AG09319 (cell line): ENCODE results near the gene KRT4.

Experiments used
- DNase-seq: peaks from one replicate; pipeline ENCODE4 v3.0.0-alpha.2; 2010; ENCODE audit warnings: low read depth; ENCODE audit errors: extremely low read depth
- CTCF ChIP-seq: IDR thresholded peaks from 2 replicates; pipeline ENCODE4 v1.5.1; 2011; ENCODE audit warnings: low read depth, mild to moderate bottlenecking, inconsistent platforms, low read length, moderate library complexity

Gene KRT4

GRCh38 chr12:52772188-52772587 is 41.7 kb downstream of the KRT4 start:
- no peak for DNase-seq
- TF ChIP-seq CTCF: no peak

DNA sequence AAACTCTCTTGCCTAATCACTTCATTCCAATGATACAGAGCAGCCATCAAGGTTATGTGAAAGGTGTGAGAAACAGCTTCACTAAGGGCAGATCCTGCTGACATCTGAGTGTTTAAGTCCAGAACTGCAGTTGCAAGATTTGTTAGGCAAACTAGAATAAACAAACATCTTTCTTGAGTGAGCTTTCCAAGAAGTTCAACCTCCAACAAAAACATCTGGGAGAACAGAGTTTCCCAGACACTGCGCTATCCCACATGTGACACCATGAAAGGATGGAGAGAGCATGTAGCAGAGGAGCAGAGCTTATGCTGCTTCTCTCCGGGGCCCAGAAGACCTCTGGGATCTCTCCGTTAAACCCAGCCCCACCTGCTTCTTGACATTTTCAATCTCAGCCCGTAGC is 42.4 kb downstream of the KRT4 start:
- DNase-seq: no peak
- TF ChIP-seq CTCF: no peak

DNA sequence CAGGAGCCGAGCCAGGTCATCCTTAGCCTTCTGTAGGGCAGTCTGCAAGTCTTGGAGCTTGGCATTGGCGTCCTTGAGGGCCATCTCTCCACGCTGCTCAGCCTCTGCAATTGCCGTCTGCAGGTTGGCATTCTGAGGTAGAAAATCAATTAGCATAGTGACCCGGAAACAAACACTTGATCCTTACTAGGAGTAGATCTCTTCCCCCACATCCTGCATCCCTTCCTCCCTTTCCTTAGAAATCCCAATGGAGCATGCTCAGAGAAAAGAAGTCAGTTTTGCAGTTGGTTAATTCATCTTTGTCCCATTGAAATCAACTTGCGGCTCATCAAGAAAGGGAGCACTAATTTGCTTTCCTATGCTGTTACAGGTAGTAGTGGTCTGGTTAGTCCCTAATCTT is 42.8 kb downstream of the KRT4 start:
- no peak for TF ChIP-seq CTCF
- DNase-seq: no peak

GRCh38 chr12:52769946-52770345 is 44.0 kb downstream of the KRT4 start:
- TF ChIP-seq CTCF: no peak
- no peak for DNase-seq

- no peak for TF ChIP-seq CTCF
- no peak for DNase-seq
These were observed 44.6 kb downstream of the KRT4 start for GRCh38 chr12:52769354-52769753.

DNA sequence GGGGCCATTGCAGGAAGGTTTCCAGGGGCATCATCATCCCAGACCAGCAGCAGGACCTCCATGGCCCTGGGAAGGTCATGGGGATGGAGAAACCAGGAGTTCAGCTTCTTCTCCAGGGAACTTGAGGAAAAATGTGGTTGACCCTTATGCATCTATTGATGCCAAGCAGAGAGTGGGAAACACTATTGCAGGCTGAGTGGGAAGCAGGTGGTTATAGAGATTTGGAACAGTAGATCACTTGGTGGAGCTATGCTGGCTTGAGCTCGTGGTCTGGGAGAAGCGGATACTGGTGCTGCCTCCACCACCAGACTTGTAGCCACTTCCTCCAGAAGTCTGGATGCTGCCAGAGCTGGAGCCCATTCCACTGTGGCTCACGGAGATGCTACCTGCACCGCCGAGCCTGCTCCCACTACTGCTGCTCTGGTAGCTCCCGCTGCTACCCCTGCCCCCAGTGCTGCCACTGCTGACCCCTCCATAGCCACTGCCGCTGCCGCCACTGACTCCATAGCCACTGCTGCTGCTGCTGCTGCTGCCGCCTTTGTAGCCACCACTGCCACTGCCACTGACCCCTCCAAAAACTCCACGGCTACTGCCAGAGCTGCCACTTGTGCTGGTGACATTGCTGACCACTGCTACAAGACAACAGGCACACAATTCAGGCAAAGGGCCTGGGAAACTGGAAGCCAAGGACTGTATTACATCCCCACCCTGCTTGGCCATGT is 45.3 kb downstream of the KRT4 start:
- DNase-seq: no peak
- no peak for TF ChIP-seq CTCF

DNA sequence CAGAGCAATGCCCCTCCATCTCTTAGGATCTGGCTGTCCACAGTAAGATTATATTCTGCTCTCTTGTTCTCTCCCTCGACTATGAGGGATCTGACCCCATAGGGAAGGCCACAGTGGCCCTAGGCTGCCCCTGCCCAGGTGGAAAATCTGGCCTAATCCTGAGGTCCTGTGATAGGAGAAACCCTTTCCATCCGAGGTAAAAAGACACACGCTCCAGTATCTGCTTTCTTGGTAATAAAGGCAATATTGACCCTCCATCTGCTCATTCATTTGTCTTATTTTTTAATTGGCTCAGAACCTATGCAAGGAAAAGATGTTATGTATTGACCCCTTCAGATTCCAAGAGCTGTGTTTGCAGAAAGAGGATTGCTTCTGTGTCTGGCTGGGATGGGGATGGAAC is 46.5 kb downstream of the KRT4 start:
- TF ChIP-seq CTCF: no peak
- no peak for DNase-seq
